Thyroid gland (tissue), 4 donors: ENCODE measurements around the gene GLOD4. TPM values are rescaled to one million over a fixed set of nuclear protein-coding genes. Genes with fewer than 3 reads are reported as not detected.
"Not testable (repeated sequence)": the region's sequence is repeated elsewhere in the genome, so short reads cannot be mapped to it uniquely, and the experiment has no call there.

Source experiments
- DNase-seq, 2 donors: peaks; one replicate each; pipeline ENCODE4 v3.0.0-alpha.2; 2019
- H3K27ac ChIP-seq, 3 donors: fragments of 200-600 bp; sonication (generic); 1 replicate in 2 of 3; 2 replicates in 1 of 3; pipeline ENCODE4 v1.5.1; 2016 to 2019; ENCODE audit warnings: mild to moderate bottlenecking in 1 of 3, moderate library complexity in 1 of 3
- H3K27me3 ChIP-seq: fragments of 200-600 bp; sonication (generic); one replicate; pipeline ENCODE4 v1.5.1; 2019
- H3K36me3 ChIP-seq, 2 donors: fragments of 200-600 bp; sonication (generic); one replicate each; pipeline ENCODE4 v1.5.1; 2016 to 2019
- H3K4me1 ChIP-seq, 2 donors: fragments of 200-600 bp; sonication (generic); one replicate each; pipeline ENCODE4 v1.5.1; 2017 to 2019
- H3K4me3 ChIP-seq, 3 donors: fragments of 200-600 bp; sonication (generic); replicated peaks in 1 of 3; 1 replicate in 2 of 3; 2 replicates in 1 of 3; pipeline ENCODE4 v1.5.1; 2016; ENCODE audit warnings: mild to moderate bottlenecking in 1 of 3
- H3K9me3 ChIP-seq: fragments of 200-600 bp; sonication (generic); one replicate; pipeline ENCODE4 v1.5.1; 2017
- CTCF ChIP-seq, 6 experiments: fragments of 200-600 bp in 3 of 6; fragments of 450-650 bp in 3 of 6; sonication (generic) in 3 of 6; IDR thresholded peaks; one replicate each; pipeline ENCODE4 v1.5.1; 2016 to 2019; ENCODE audit warnings: antibody characterized with exemption in 6 of 6, mild to moderate bottlenecking in 2 of 6, inconsistent platforms in 1 of 6, moderate library complexity in 1 of 6
- POLR2A ChIP-seq, 2 donors: fragments of 450-650 bp; IDR thresholded peaks; one replicate each; pipeline ENCODE4 v1.6.1; 2017; ENCODE audit warnings: antibody characterized with exemption in 2 of 2, mild to moderate bottlenecking in 2 of 2, moderate library complexity in 1 of 2
- WGBS, 2 donors: methylation state at CpG; one replicate each; pipeline ENCODE4 v1.1.5; 2017; 5-methylcytosine and 5-hydroxymethylcytosine counted together
- intact Hi-C: fragments of 100-400 bp; cut with DNase I; formaldehyde crosslinking; loops from one replicate; pipeline ENCODE4 v1.15.1; 2023
- total RNA-seq, 4 donors: library from RNA; depleted of rRNA; stranded (reverse); fragments of >200 nt; gene quantifications; one replicate each; pipeline ENCODE4 v1.2.3, GENCODE V29; 2016

Gene GLOD4
- total RNA-seq, 4 donors from 2014 or later = 48.9 to 94.6 (median 60.5) TPM

DNA sequence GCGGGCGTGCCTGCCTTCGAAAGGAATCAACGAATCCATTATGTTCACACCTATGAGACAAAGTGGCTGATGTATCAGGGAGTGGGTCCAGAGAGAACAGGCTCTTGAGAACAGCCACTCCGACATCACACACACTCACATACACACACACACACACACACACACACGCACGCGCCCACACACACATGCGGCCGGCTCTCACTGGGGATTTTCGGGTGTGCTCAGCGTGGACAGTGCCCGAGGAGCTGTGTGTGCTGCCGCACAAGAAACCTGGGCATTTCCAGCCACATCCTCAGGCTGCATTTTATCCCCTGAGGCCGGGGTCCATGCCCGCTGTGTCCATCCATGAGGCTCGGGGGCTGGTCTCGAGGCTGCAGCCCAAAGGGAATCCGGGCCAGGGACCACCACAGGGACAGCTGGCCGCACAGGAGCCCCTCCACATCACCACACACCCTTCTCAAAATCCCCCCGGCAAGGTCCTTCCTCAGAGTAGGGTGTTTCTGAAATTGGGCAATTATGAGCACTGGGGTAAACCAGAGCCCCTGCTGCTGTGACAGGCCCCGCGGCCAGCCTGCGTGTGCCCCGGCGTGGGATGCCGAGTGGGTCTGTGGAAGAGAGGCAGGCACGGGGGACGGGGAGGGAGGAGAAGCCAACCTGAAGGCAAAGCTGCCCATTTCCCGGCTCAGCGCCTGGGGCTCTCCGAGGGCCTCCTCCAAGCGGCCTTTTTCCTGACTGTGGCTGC, 24.9 kb upstream of the GLOD4 start:
- H3K9me3 ChIP-seq = no peaks in the 10 kb centered on the region
- no peaks in the 10 kb centered on the region for H3K27me3 ChIP-seq
- TF ChIP-seq POLR2A (IDR thresholded peaks at IDR 0.05) (no peak), CTCF (IDR thresholded peaks at IDR 0.05) (no peak)
- DNase-seq = no peak
- no peaks in the 10 kb centered on the region for H3K36me3 ChIP-seq
- no peak overlapping the region for H3K27ac ChIP-seq
- H3K4me1 ChIP-seq = no peaks in the 10 kb centered on the region
- intact Hi-C loops = loop anchor here (10.0 kb wide), 1 partner anchor 68 kb away; no protein-coding TSS in a partner anchor
- 89 to 91% methylated on average over 23 to 30 of the region's 33 CpGs for WGBS, 2 donors
- no peak overlapping the region for H3K4me3 ChIP-seq

- H3K27ac ChIP-seq = no peak overlapping the region
- H3K27me3 ChIP-seq = no peaks in the 10 kb centered on the region
- H3K9me3 ChIP-seq = no peaks in the 10 kb centered on the region
- DNase-seq = no peak
- WGBS, 2 donors = 87 to 90% methylated on average over 13 of the region's 13 CpGs
- intact Hi-C loops = loop anchor here (10.0 kb wide), 1 partner anchor 68 kb away; no protein-coding TSS in a partner anchor
- no peak overlapping the region for H3K4me3 ChIP-seq
- H3K36me3 ChIP-seq = no peaks in the 10 kb centered on the region
- H3K4me1 ChIP-seq = no peaks in the 10 kb centered on the region
- TF ChIP-seq POLR2A (IDR thresholded peaks at IDR 0.05) (no peak), CTCF (IDR thresholded peaks at IDR 0.05) (no peak)
These were observed 24.3 kb upstream of the GLOD4 start for GRCh38 chr17:806346-806745.

DNA sequence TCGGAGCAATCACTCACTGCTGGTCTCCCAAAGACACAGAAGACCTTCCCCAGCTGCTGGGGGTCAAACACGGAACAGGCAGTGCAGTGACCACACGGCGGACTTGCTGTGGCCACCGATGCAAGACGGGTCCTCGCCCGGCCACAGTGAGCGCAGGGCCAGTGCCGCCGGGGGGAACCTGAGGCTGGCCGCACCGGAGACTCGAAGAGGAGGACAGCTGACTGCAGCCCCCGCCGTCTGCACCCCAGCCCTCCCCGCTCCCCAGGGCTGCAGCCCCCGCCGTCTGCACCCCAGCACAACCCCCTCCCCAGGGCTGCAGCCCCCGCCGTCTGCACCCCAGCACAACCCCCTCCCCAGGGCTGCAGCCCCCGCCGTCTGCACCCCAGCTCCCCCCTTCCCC, 23.8 kb upstream of the GLOD4 start:
- not testable (repeated sequence) for H3K36me3 ChIP-seq, H3K27ac ChIP-seq, H3K4me1 ChIP-seq, H3K9me3 ChIP-seq, H3K4me3 ChIP-seq, DNase-seq, H3K27me3 ChIP-seq
- 90 to 98% methylated on average over 10 to 13 of the region's 23 CpGs for WGBS, 2 donors
- intact Hi-C loops = loop anchor here (10.0 kb wide), 1 partner anchor 69 kb away; no protein-coding TSS in a partner anchor

- Histone ChIP-seq H3K27ac (no peak overlapping the region), H3K27me3 (no peaks in the 10 kb centered on the region), H3K4me3 (no peak overlapping the region), H3K9me3 (no peaks in the 10 kb centered on the region), H3K4me1 (no peaks in the 10 kb centered on the region), H3K36me3 (no peaks in the 10 kb centered on the region)
- no peak for DNase-seq
- TF ChIP-seq POLR2A (IDR thresholded peaks at IDR 0.05) = no peak
- no peak for TF ChIP-seq CTCF (IDR thresholded peaks at IDR 0.05)
- 95 to 100% methylated on average over 5 to 16 of the region's 41 CpGs for whole genome bisulfite sequencing, 2 donors
- intact Hi-C loops = loop anchor here (10.0 kb wide), 1 partner anchor 70 kb away; no protein-coding TSS in a partner anchor
These were observed 22.7 kb upstream of the GLOD4 start for GRCh38 chr17:804541-805435.

- Histone ChIP-seq H3K27ac (no peak overlapping the region), H3K9me3 (no peaks in the 10 kb centered on the region), H3K4me3 (no peak overlapping the region), H3K36me3 (no peaks in the 10 kb centered on the region), H3K4me1 (no peaks in the 10 kb centered on the region), H3K27me3 (no peaks in the 10 kb centered on the region)
- no peak for DNase-seq
- no peak for TF ChIP-seq CTCF (IDR thresholded peaks at IDR 0.05)
- TF ChIP-seq POLR2A (IDR thresholded peaks at IDR 0.05) = no peak
- 93 to 95% methylated on average over 25 to 35 of the region's 37 CpGs for WGBS, 2 donors
- intact Hi-C loops = loop anchor here (10.0 kb wide), 1 partner anchor 72 kb away; no protein-coding TSS in a partner anchor
These were observed 21.1 kb upstream of the GLOD4 start for GRCh38 chr17:802901-803881.
